Activated CD4-positive, alpha-beta T cell treated with anti-CD3 and anti-CD28 coated beads, Interleukin-2, amount 10 ng/mL, durations not matched to agents 24 days and 14 days (primary cell): ENCODE data around the gene GRK5. TPM values are rescaled to one million over a fixed set of nuclear protein-coding genes. Genes with fewer than 3 reads are reported as not detected.

Experiments
- DNase-seq: peaks from one replicate; pipeline ENCODE4 v3.0.0; 2022
- H3K27ac Mint-ChIP-seq: one replicate; pipeline ENCODE4 v1.8.0; 2022; ENCODE audit warnings: mild to moderate bottlenecking, mixed read lengths
- H3K27me3 Mint-ChIP-seq: one replicate; pipeline ENCODE4 v1.8.0; 2022; ENCODE audit warnings: mixed read lengths
- H3K36me3 Mint-ChIP-seq: one replicate; pipeline ENCODE4 v1.8.0; 2022; ENCODE audit warnings: low read depth, mild to moderate bottlenecking, mixed read lengths
- H3K4me1 Mint-ChIP-seq: one replicate; pipeline ENCODE4 v1.8.0; 2021; ENCODE audit warnings: mixed read lengths
- H3K4me3 Mint-ChIP-seq: one replicate; pipeline ENCODE4 v1.8.0; 2022; ENCODE audit warnings: mild to moderate bottlenecking, moderate library complexity, mixed read lengths
- H3K9me3 Mint-ChIP-seq: one replicate; pipeline ENCODE4 v1.8.0; 2021; ENCODE audit warnings: mixed read lengths
- intact Hi-C: fragments of 100-400 bp; cut with micrococcal nuclease; formaldehyde crosslinking; loops from one replicate; pipeline ENCODE4 v1.15.1; 2023
- total RNA-seq: library from RNA; stranded (reverse); gene quantifications from 2 replicates; pipeline ENCODE4 v1.2.3, GENCODE V29; 2022

GRK5 gene
- total RNA-seq, 1 donor from 2014 or later, result 27.3 TPM

DNA sequence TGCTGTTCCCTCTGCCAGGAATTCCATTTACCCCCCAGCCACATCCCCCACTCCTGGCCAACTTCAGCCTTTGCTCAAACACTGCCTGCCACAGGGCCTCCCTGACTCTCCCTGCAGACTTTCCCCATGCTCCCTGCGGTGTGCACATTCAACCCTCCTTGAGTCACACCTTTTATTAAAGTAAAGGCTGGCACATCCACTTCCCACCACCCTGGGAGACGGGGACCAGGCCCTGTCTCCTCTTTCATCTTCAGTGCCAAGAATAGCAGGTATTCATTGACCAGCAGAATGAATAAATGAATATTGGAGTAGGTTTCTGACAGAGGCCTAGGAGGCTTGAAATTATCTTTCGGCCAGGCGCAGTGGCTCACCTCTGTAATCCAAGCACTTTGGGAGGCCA lies 91.4 kb downstream of the GRK5 start:
- H3K27ac Mint-ChIP-seq, result peak overlapping the region; percentile 29
- H3K36me3 Mint-ChIP-seq, result peaks cover 32% of the 10 kb centered on the region
- intact Hi-C loops, result no loop called here
- H3K4me1 Mint-ChIP-seq, result peaks cover 63% of the 10 kb centered on the region
- peaks cover 16% of the 10 kb centered on the region for H3K9me3 Mint-ChIP-seq
- H3K4me3 Mint-ChIP-seq, result no peak overlapping the region
- H3K27me3 Mint-ChIP-seq, result no peaks in the 10 kb centered on the region
- no peak for DNase-seq

DNA sequence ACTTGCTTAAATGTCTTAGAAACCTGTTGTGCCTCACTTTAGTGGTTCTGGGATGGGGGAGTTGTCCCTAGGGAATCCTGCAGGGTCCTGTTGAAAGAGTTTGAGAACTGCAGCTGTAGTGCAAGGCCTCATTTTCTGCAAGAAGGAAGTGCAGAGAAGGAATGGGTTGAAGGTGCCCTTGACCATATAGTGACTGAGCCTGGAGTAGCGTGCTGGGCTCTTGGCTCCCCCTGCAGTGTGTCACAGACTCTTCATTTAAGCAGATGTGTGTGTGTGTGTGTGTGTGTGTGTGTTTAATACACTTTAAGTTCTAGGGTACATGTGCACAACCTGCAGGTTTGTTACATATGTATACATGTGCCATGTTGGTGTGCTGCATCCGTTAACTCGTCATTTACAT lies 92.2 kb downstream of the GRK5 start:
- peak overlapping the region; percentile 19 for H3K4me3 Mint-ChIP-seq
- peaks cover 32% of the 10 kb centered on the region for H3K36me3 Mint-ChIP-seq
- H3K27ac Mint-ChIP-seq, result peak overlapping the region; percentile 99
- peaks cover 16% of the 10 kb centered on the region for H3K9me3 Mint-ChIP-seq
- peaks cover 65% of the 10 kb centered on the region for H3K4me1 Mint-ChIP-seq
- peak; percentile 74 for DNase-seq
- intact Hi-C loops, result no loop called here
- H3K27me3 Mint-ChIP-seq, result no peaks in the 10 kb centered on the region

DNA sequence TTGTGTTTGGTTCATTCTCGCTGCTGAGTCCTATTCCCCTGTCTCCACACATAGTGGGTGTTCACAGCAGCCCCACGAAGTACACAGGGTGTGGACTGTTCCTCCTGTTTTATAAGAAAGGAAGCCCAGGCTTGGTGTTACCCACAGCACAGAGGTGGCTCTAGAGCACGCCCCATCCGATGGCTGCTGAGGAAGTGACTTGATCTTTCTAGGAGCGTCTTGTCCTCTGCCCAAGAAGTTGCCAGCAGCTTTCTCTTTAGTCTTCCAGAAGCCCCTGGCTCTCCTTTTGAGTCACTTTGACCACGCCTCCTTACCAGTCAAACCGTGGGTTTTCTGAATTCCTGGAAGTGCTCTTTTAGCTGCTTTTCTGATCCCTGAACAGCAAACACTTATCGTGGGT lies 94.0 kb downstream of the GRK5 start:
- H3K27me3 Mint-ChIP-seq, result no peaks in the 10 kb centered on the region
- intact Hi-C loops, result loop anchor here (1.0 to 2.0 kb wide), 5 partner anchors 9 to 93 kb away; no protein-coding TSS in a partner anchor

DNA sequence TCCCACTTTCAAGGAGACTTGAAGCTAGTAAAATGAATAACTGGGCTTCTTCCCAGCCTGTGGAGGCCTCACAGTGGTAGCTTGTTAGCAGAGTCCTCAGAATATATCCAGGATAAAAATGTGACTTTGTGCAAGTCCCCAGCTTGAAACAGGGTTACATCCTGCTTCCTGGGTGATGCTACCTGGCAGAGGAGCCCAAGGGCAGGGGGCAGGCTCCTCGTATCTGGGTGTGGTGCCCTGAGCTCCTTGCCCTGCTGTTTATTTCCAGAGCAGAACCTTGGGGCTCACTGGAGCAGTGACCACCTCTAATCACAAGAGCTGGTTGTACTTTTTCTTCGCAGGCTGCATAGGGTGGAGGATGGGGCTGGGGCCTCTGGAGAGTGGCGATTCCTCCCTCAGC lies 94.8 kb downstream of the GRK5 start:
- H3K4me3 Mint-ChIP-seq, result peak overlapping the region; percentile 84
- peaks cover 87% of the 10 kb centered on the region for H3K4me1 Mint-ChIP-seq
- no peaks in the 10 kb centered on the region for H3K27me3 Mint-ChIP-seq
- intact Hi-C loops, result no loop called here
- peaks cover 21% of the 10 kb centered on the region for H3K36me3 Mint-ChIP-seq
- peaks cover 9% of the 10 kb centered on the region for H3K9me3 Mint-ChIP-seq
- DNase-seq, result peak; percentile 70
- H3K27ac Mint-ChIP-seq, result peak overlapping the region; percentile 99

More for the DNA sequence above, 94.0 kb downstream of the GRK5 start:
- Mint-ChIP-seq H3K9me3 (peaks cover 12% of the 10 kb centered on the region), H3K4me1 (peaks cover 82% of the 10 kb centered on the region), H3K4me3 (peak overlapping the region; percentile 84), H3K36me3 (peaks cover 26% of the 10 kb centered on the region), H3K27ac (peak overlapping the region; percentile 99)
- DNase-seq, result peak; percentile 92

DNA sequence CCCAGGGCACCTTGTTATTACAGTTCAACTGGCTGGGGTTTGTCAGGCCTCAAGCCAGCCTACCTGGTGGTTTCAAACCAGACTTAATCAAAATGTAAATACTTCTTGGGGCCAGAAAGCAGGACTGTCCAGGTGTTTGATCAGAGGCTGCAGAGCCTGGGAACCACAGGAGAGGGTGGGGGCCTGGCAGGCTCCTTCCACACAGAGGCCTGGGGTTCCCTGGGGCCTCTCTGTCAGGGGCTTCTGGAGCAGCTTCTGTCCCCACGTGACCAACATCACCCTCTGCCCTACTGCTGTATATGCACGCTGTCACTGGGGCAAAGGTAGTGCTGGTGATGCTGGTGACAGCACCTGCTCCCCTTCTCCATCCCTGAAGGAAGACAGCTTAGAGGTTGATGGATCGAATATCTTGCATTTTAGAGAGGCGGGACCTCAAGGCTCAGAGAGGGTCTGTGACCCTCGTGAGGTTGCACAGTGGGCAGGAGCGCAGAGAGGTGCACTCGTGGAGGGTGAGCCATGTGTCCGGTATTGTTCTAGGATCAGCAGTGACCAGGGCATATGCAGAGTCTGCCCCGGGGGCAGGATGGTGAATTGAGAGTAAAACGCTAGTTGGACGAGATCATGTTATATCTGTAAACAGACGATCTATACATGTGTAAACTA lies 95.4 kb downstream of the GRK5 start:
- Mint-ChIP-seq H3K4me3 (peak overlapping the region; percentile 43), H3K9me3 (peaks cover 3% of the 10 kb centered on the region), H3K27ac (peak overlapping the region; percentile 99), H3K4me1 (peaks cover 90% of the 10 kb centered on the region), H3K36me3 (peaks cover 17% of the 10 kb centered on the region), H3K27me3 (no peaks in the 10 kb centered on the region)
- intact Hi-C loops, result no loop called here
- no peak for DNase-seq

DNA sequence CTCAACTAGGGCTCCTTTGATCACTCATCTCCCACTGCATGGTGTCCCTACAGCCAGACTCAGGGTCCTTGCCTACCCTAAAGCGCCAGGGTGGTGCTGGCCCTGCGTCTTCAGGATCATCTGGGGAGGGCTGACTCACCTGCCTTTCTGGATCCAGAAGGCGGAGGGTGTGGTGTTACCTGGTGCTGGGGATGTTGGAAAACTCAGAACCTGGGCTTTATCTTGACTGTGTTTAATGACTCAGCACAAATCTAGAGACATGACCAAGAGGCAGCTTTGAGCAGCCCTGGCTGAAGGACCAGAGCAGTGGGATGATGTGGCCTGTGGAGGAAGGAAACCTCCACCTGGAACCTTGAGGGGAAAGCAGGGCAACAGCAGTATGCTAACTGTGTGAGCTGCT lies 96.5 kb downstream of the GRK5 start:
- H3K4me1 Mint-ChIP-seq, result peaks cover 86% of the 10 kb centered on the region
- H3K9me3 Mint-ChIP-seq, result no peaks in the 10 kb centered on the region
- no peaks in the 10 kb centered on the region for H3K27me3 Mint-ChIP-seq
- intact Hi-C loops, result no loop called here
- H3K4me3 Mint-ChIP-seq, result no peak overlapping the region
- peaks cover 7% of the 10 kb centered on the region for H3K36me3 Mint-ChIP-seq
- DNase-seq, result no peak
- peak overlapping the region; percentile 99 for H3K27ac Mint-ChIP-seq

DNA sequence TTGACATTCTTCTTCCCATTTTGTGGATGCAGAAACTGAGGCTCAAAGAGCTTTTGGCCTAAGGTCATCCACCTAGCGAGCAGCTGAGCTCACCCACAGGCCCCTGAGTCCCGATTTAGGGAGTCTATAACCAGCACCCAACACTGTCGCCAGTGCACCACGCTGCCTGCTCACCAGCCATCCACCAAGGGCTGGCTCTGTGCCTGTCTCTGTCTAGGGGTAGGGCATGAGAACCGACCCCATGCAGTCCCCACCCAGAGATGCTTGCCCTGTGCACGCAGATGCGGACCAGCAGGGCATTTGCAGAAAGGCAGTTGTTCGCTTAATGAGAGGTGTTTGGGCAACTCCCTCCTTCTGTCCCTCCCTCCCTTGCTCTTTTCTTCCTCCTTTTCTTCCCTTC lies 97.2 kb downstream of the GRK5 start:
- Mint-ChIP-seq H3K9me3 (no peaks in the 10 kb centered on the region), H3K36me3 (peaks cover 5% of the 10 kb centered on the region), H3K4me3 (peak overlapping the region; percentile 81), H3K27ac (peak overlapping the region; percentile 100), H3K27me3 (no peaks in the 10 kb centered on the region), H3K4me1 (peaks cover 86% of the 10 kb centered on the region)
- no peak for DNase-seq
- intact Hi-C loops, result no loop called here

DNA sequence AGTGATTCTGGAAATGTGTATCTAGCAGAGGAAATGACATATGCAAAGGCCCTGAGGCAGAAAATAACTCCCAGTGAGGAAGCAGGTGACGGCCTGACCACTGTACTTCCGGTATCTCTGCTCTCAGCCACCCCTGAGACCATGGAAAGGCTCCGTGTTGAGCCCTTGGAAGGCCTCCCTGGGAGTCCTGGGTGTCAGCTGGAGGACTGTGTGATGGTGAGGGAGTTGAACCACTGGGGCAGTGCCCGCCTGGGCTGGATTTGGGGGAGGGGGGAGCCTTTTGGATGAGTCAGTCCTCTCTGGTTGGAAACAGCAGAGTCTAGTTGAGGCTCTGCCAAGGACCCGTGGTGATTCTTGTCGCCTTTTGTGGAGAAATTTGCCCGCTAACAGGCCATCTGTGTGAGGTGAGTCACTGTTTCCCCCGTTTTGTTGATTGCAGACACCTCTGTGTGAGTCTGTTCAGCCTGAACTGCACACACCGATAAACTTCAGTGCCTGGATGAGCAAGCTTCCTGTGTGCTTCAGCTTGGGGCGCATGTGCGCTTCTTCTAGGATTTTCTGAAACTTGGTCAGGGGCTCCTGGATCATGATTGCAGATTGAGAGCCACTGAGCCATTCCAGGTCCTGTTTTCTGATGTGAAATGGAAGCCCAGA lies 98.6 kb downstream of the GRK5 start:
- Mint-ChIP-seq H3K4me3 (peak overlapping the region; percentile 81), H3K9me3 (no peaks in the 10 kb centered on the region), H3K36me3 (peaks cover 11% of the 10 kb centered on the region), H3K27ac (peak overlapping the region; percentile 100), H3K27me3 (peaks cover 2% of the 10 kb centered on the region), H3K4me1 (peaks cover 79% of the 10 kb centered on the region)
- intact Hi-C loops, result loop anchor here (1.0 to 5.0 kb wide), 13 partner anchors 9 to 291 kb away; partner anchors contain the start of genes EIF3A, PRDX3, RGS10 and TIAL1
- DNase-seq, result peak; percentile 95

DNA sequence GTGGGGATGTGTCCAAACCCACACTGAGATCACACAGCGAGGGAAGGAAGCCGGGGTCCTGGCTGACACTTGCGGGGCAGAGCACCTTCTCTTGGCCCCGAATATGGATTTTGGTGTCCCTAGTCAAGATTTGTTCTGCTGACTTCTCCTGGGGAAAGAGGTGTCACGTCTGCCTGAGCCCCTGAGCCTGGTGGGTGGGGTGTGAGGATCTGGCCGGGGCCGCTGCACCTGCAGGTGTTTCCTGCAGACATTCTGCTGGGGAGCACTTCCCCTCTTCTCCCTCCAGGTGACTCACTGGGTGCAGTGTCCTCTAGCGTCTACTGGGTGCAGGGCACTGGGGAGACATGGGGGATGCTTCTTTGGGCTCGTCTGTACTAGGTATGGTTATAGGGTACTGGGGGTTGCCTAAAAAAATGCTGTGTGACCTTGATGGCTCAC lies 99.2 kb downstream of the GRK5 start:
- intact Hi-C loops, result loop anchor here (1.0 to 5.0 kb wide), 13 partner anchors 9 to 291 kb away; partner anchors contain the start of genes EIF3A, PRDX3, RGS10 and TIAL1
- Mint-ChIP-seq H3K9me3 (no peaks in the 10 kb centered on the region), H3K4me3 (peak overlapping the region; percentile 81), H3K36me3 (peaks cover 14% of the 10 kb centered on the region), H3K27me3 (peaks cover 4% of the 10 kb centered on the region), H3K4me1 (peaks cover 76% of the 10 kb centered on the region), H3K27ac (peak overlapping the region; percentile 100)
- DNase-seq, result peak; percentile 92

DNA sequence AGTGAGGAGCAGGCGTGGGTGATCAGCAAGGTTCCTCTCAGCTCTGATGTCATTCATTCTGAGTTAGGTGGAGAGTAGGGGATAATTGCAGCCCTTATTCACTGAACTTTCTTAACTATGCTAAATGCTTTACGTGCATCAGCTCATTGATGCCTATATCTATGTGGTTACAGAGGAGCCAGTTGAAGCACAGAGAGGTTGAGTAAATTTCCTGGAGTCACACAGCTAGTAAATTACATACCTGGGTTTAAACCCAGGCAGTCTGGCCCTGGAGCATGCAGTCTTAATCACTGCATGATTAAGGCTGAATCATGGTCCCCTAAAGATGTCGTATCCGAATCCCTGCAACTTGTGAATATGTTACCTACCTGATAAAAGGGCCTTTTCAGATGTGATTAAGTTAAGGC lies 99.6 kb downstream of the GRK5 start:
- no peak for DNase-seq
- peaks cover 16% of the 10 kb centered on the region for H3K36me3 Mint-ChIP-seq
- peak overlapping the region; percentile 100 for H3K27ac Mint-ChIP-seq
- H3K4me3 Mint-ChIP-seq, result peak overlapping the region; percentile 81
- intact Hi-C loops, result loop anchor here (1.0 to 5.0 kb wide), 13 partner anchors 8 to 290 kb away; partner anchors contain the start of genes EIF3A, PRDX3, RGS10 and TIAL1
- H3K27me3 Mint-ChIP-seq, result peaks cover 4% of the 10 kb centered on the region
- no peaks in the 10 kb centered on the region for H3K9me3 Mint-ChIP-seq
- H3K4me1 Mint-ChIP-seq, result peaks cover 72% of the 10 kb centered on the region

DNA sequence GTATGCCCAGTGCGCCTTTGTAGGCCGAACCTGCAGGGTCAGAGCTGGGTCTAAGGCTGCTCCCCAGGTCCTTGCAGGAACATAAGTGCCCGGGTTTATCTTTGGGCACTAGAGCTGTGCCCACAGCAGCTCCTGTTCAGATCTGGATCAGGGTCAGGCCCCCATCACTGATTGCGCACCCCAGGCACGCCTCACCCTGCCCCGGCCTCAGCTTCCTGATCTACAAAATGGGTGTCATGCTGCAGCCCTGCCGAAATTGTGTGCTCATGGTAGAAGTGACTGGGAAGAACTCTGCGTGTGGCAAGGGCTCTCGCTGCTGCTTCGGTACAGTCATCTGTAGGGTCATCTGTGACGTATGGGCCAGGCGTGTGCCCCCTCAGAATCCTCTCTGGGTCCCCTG lies 100.7 kb downstream of the GRK5 start:
- DNase-seq, result no peak
- H3K9me3 Mint-ChIP-seq, result peaks cover 9% of the 10 kb centered on the region
- H3K27me3 Mint-ChIP-seq, result peaks cover 4% of the 10 kb centered on the region
- H3K4me1 Mint-ChIP-seq, result peaks cover 69% of the 10 kb centered on the region
- H3K36me3 Mint-ChIP-seq, result peaks cover 24% of the 10 kb centered on the region
- H3K27ac Mint-ChIP-seq, result no peak overlapping the region
- intact Hi-C loops, result loop anchor here (5.0 kb wide), 4 partner anchors 84 to 289 kb away; partner anchors contain the start of genes RGS10 and TIAL1
- H3K4me3 Mint-ChIP-seq, result peak overlapping the region; percentile 20

DNA sequence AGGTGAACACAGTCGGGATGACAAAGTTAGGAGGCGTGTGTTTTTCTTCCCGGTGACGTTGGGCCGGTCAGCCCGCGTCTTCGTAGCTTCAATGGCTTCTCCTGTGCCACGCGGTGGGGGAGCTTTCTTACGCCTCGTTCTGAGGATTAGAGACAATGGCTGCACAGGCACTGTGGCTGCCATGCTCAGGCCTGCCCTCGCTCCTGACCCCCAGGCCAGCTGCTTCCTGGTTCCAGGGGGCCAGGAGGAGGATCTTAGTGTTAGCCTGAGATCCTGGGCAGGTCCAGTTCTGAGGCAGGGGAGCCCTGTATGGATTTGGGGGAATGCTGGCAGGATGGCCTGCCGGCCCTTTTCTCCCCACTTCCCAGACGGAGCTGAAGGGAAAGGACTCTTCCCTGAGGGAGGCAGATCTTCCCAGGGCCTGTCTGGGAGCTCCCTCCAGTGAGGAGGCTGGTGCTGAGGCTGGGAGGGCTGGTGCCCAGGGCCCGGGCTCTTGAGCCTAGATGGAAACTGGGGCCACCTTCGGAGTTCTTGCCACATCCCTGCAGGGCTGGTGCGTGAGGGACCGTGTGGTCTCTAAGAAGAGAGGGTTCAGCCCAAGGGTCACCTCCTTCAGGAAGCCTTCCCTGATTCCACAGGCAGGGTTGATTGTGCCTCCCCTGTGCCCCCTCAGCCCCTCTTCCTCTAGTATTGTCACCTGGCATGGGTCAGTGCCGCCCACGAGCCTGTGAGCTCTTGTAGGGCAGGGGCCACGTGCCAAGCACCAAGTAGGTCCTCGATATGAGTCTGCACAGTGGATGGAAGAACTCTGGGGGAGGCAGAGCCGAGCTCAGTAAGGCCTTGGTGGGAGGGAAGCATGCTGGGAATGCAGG lies 101.4 kb downstream of the GRK5 start:
- Mint-ChIP-seq H3K27me3 (peaks cover 4% of the 10 kb centered on the region), H3K4me1 (peaks cover 70% of the 10 kb centered on the region), H3K4me3 (peak overlapping the region; percentile 20), H3K36me3 (peaks cover 26% of the 10 kb centered on the region), H3K27ac (no peak overlapping the region), H3K9me3 (peaks cover 9% of the 10 kb centered on the region)
- intact Hi-C loops, result loop anchor here (5.0 kb wide), 4 partner anchors 84 to 289 kb away; partner anchors contain the start of genes RGS10 and TIAL1
- no peak for DNase-seq

DNA sequence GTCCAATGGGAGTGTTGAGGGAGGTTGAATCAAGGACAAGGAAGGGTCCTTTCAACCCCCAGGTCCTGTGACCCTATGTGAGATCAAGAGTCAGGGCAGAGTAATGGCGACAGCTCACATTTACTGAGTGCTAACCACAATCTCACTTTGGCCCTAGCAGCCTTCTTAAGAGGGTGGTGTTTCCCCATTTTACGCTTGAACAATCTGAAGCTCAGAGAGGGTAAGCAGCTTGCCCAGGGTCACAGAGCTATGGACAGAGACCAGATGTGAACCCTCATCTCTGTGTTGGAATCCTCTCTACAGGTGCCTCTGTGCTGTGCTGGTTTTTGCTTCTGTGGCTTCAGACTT lies 102.0 kb downstream of the GRK5 start:
- Mint-ChIP-seq H3K36me3 (peaks cover 26% of the 10 kb centered on the region), H3K27ac (no peak overlapping the region), H3K4me3 (no peak overlapping the region), H3K27me3 (peaks cover 4% of the 10 kb centered on the region), H3K9me3 (peaks cover 9% of the 10 kb centered on the region), H3K4me1 (peaks cover 73% of the 10 kb centered on the region)
- DNase-seq, result no peak
- intact Hi-C loops, result loop anchor here (5.0 kb wide), 4 partner anchors 83 to 288 kb away; partner anchors contain the start of genes RGS10 and TIAL1
